HG03520 (cell line): ENCODE data around the gene PRSS33.

Experiments
- ATAC-seq: cut with Tn5 transposase; IDR thresholded peaks from one replicate; pipeline ENCODE4 v1.9.1; 2021; ENCODE audit warnings: mild to moderate bottlenecking, moderate library complexity; ENCODE audit not compliant: unreplicated experiment

The PRSS33 gene

GRCh38 chr16:2744711-2745110 lies 42.6 kb downstream of the PRSS33 start:
- no peak for ATAC-seq

GRCh38 chr16:2743007-2743810 lies 44.2 kb downstream of the PRSS33 start:
- ATAC-seq: no peak

- no peak for ATAC-seq
These were observed 44.9 kb downstream of the PRSS33 start for GRCh38 chr16:2742323-2743006.

GRCh38 chr16:2741168-2741567 lies 46.2 kb downstream of the PRSS33 start:
- no peak for ATAC-seq

GRCh38 chr16:2740476-2740875 lies 46.9 kb downstream of the PRSS33 start:
- no peak for ATAC-seq

GRCh38 chr16:2739625-2740430 lies 47.5 kb downstream of the PRSS33 start:
- no peak for ATAC-seq

GRCh38 chr16:2738615-2739014 lies 48.7 kb downstream of the PRSS33 start:
- ATAC-seq: no peak

GRCh38 chr16:2737895-2738418 lies 49.4 kb downstream of the PRSS33 start:
- no peak for ATAC-seq

GRCh38 chr16:2737238-2737605 lies 50.1 kb downstream of the PRSS33 start:
- ATAC-seq: no peak

GRCh38 chr16:2736476-2737237 lies 50.7 kb downstream of the PRSS33 start:
- ATAC-seq: no peak

- no peak for ATAC-seq
These were observed 52.4 kb downstream of the PRSS33 start for GRCh38 chr16:2734844-2735515.
